ENCODE data around the gene ARPC5L.

The ARPC5L gene

GRCh38 chr9:124863371-124863871, 1.5 kb downstream of the ARPC5L start:
- Histone ChIP-seq H2AFZ (ENCODE audit: low read depth, low read length) (no peak overlapping the region), H3K9ac (ENCODE audit: low read depth, low read length) (peak overlapping the region; percentile 79; the same call in 1 of the 2 replicates), H3K4me1 (ENCODE audit: insufficient read depth, low read length) (peaks cover 51% of the 10 kb centered on the region), H3K4me3 (ENCODE audit: low read depth in 1 of 2, low read length in 2 of 2) (no peak overlapping the region), H3K79me2 (ENCODE audit: insufficient read depth, low read length) (peaks cover 43% of the 10 kb centered on the region), H3K4me2 (ENCODE audit: insufficient read depth, low read length) (peak overlapping the region; percentile 86; the same call in 1 of the 2 replicates), H3K9me3 (ENCODE audit: insufficient read depth, low read length, severe bottlenecking) (no peaks in the 10 kb centered on the region), H4K20me1 (ENCODE audit: insufficient read depth, low read length) (peaks cover 31% of the 10 kb centered on the region), H3K36me3 (ENCODE audit: insufficient read depth, low read length) (peaks cover 32% of the 10 kb centered on the region), H3K27me3 (ENCODE audit: insufficient read depth, low read length, poor library complexity) (no peaks in the 10 kb centered on the region), H3K27ac (ENCODE audit: low read length) (no peak overlapping the region)
- ATAC-seq (ENCODE audit: insufficient read depth, low read depth), result no peak
- DNase-seq, result no peak
- TF ChIP-seq CTCF (IDR thresholded peaks at IDR 0.05; ENCODE audit: borderline replicate concordance, extremely low read depth, low read length, poor library complexity, severe bottlenecking) (no peak), EZH2 (IDR thresholded peaks at IDR 0.05; ENCODE audit: borderline replicate concordance, low read depth, low read length, severe bottlenecking) (no peak)

GRCh38 chr9:124868511-124869465, 6.9 kb downstream of the ARPC5L start:
- H3K27me3 ChIP-seq (ENCODE audit: insufficient read depth, low read length, poor library complexity), result no peaks in the 10 kb centered on the region
- H3K79me2 ChIP-seq (ENCODE audit: insufficient read depth, low read length), result peaks cover 60% of the 10 kb centered on the region
- H3K9ac ChIP-seq (ENCODE audit: low read depth, low read length), result peak overlapping the region; percentile 93
- DNase-seq (peak; percentile 91), ATAC-seq (ENCODE audit: insufficient read depth, low read depth) (peak; percentile 83)
- H3K4me3 ChIP-seq (ENCODE audit: low read depth in 1 of 2, low read length in 2 of 2), result peak overlapping the region; percentile 74 to 92
- peaks cover 39% of the 10 kb centered on the region for H3K36me3 ChIP-seq (ENCODE audit: insufficient read depth, low read length)
- H3K4me1 ChIP-seq (ENCODE audit: insufficient read depth, low read length), result peaks cover 37% of the 10 kb centered on the region
- TF ChIP-seq CTCF (IDR thresholded peaks at IDR 0.05; ENCODE audit: borderline replicate concordance, extremely low read depth, low read length, poor library complexity, severe bottlenecking), result peak; percentile 55
- no peak for TF ChIP-seq EZH2 (IDR thresholded peaks at IDR 0.05; ENCODE audit: borderline replicate concordance, low read depth, low read length, severe bottlenecking)
- peak overlapping the region; percentile 93 for H3K27ac ChIP-seq (ENCODE audit: low read length)
- peak overlapping the region; percentile 90 for H3K4me2 ChIP-seq (ENCODE audit: insufficient read depth, low read length)
- H2AFZ ChIP-seq (ENCODE audit: low read depth, low read length), result peak overlapping the region; percentile 77
- no peaks in the 10 kb centered on the region for H3K9me3 ChIP-seq (ENCODE audit: insufficient read depth, low read length, severe bottlenecking)
- H4K20me1 ChIP-seq (ENCODE audit: insufficient read depth, low read length), result peaks cover 42% of the 10 kb centered on the region

GRCh38 chr9:124869466-124869985, 7.6 kb downstream of the ARPC5L start:
- Histone ChIP-seq H3K4me1 (ENCODE audit: insufficient read depth, low read length) (peaks cover 37% of the 10 kb centered on the region), H3K4me2 (ENCODE audit: insufficient read depth, low read length) (peak overlapping the region; percentile 72), H3K79me2 (ENCODE audit: insufficient read depth, low read length) (peaks cover 65% of the 10 kb centered on the region), H3K9me3 (ENCODE audit: insufficient read depth, low read length, severe bottlenecking) (no peaks in the 10 kb centered on the region), H3K36me3 (ENCODE audit: insufficient read depth, low read length) (peaks cover 47% of the 10 kb centered on the region), H3K27ac (ENCODE audit: low read length) (peak overlapping the region; percentile 93), H2AFZ (ENCODE audit: low read depth, low read length) (peak overlapping the region; percentile 77; the same call in 1 of the 2 replicates), H3K9ac (ENCODE audit: low read depth, low read length) (peak overlapping the region; percentile 93), H3K4me3 (ENCODE audit: low read depth in 1 of 2, low read length in 2 of 2) (peak overlapping the region; percentile 74 to 92), H3K27me3 (ENCODE audit: insufficient read depth, low read length, poor library complexity) (no peaks in the 10 kb centered on the region), H4K20me1 (ENCODE audit: insufficient read depth, low read length) (peaks cover 48% of the 10 kb centered on the region)
- DNase-seq (peak; percentile 40), ATAC-seq (ENCODE audit: insufficient read depth, low read depth) (peak; percentile 16)
- no peak for TF ChIP-seq CTCF (IDR thresholded peaks at IDR 0.05; ENCODE audit: borderline replicate concordance, extremely low read depth, low read length, poor library complexity, severe bottlenecking)
- TF ChIP-seq EZH2 (IDR thresholded peaks at IDR 0.05; ENCODE audit: borderline replicate concordance, low read depth, low read length, severe bottlenecking), result no peak

Data from DND-41 (cell line).